GM18858 (cell line): Measurements from ENCODE around the gene SNRPD3.
"Not testable (repeated sequence)": the region's sequence is repeated elsewhere in the genome, so short reads cannot be mapped to it uniquely, and the experiment has no call there.

Source experiments
- ATAC-seq: cut with Tn5 transposase; IDR thresholded peaks from one replicate; pipeline ENCODE4 v1.9.1; 2021; ENCODE audit not compliant: unreplicated experiment

SNRPD3 gene

GRCh38 chr22:24590596-24591173, 34.9 kb downstream of the SNRPD3 start:
- no peak for ATAC-seq

DNA sequence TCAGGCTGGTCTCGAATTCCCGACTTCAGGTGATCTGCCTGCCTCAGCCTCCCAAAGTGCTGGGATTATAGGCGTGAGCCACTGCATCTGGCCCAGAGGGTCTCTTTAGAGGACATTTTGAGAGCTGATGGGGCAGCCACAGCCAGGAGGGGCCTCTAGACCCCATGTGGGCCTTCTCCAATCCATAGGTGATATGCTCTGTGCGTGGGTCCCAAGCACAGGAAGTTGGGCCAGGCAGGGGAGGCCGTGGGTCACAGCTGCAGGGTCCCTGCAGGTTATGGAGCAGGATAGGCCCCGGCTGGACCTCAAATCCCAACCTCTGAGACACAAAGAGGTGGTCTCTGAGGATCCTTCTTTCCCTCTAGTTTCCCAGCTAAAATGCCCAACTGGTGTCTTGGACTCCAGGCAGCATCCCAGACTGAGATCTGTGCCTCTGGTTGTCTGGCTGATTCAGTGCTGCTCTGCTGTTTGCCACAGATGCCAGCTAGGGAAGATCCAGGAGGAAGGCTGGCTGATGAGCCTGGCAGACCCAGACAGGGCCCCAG, 35.6 kb downstream of the SNRPD3 start:
- ATAC-seq = no peak

GRCh38 chr22:24592058-24592850, 36.5 kb downstream of the SNRPD3 start:
- ATAC-seq = no peak

DNA sequence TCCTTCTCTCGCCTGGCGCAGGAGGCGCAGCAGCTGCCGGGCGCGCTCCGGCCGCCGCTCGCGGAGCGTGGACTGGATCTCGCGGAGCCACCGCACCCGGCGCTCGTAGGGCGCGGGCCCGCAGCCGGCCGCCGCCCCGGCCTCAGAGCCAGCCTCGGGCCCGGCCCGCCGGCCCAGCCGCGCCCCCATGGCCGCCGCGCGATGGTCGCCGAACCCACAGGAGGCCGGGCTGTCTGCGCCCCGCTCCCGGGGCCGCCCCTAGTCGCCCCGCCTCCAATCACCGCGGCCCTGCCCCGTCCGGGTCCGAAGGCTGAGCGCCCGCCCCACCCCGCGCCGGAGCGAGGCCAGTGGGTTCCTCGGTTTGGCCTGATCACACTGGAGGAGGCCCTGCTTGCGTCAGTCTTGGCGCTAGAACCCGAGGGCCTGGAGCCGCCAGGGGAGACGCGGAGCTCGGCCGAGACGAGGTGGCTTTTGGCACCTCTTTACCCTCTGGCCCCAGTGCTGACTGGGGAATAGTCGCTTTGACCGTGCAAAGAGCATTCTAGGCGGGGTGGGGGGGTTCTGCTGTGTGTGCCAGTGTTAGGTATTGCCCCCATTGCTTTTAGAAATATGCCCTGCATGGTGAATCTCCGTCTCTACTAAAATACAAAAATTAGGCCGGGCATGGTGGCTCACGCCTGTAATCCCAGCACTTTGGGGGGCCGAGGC, 37.2 kb downstream of the SNRPD3 start, which contains the start of gene LRRC75B:
Gene LRRC75B, minus strand, starts transcription at position 223 of the 708 bp plus-strand sequence. Its CDS starts 34 bp downstream, at position 189.
- peak; percentile 53 for ATAC-seq

GRCh38 chr22:24593559-24593835, 37.7 kb downstream of the SNRPD3 start:
- ATAC-seq = not testable (repeated sequence)

DNA sequence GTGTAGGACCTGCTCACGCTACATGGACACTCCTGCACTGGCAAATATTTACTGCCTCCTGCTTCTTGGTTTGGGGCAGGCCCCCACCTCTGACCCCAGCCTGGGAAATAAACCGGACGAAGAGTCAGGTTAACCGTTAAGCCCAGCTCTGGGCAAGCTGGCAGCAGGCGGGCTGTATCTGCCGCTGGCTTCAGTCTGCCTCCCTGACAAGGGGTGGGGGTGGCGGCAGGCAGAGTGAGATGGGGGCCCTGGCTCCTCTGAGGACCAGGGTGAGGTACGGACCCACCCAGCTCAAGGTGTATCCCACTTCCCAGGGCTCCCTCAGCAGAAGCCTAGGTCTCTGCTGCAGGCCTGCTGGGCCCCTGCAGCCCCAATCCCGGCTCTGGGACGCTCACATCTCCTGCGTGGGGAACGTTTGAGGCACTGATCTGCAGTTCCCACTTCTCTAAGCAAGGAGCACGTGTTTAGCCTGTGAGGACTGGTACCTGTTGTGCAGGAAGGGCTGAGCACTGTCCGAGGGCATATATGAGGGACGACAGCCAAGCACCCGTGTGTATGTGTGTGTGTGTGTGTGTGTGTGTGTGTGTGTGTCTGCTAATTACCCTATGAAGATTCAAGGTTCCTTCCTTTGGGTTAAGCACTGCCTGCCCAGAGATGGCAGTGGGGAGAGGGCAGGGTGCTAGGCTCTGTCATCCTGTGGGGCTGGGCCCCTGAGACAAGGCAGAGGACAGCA, 38.2 kb downstream of the SNRPD3 start:
- no peak for ATAC-seq

- ATAC-seq = no peak
These were observed 38.8 kb downstream of the SNRPD3 start for GRCh38 chr22:24594569-24595120.

GRCh38 chr22:24595228-24595627, 39.4 kb downstream of the SNRPD3 start:
- ATAC-seq = no peak

DNA sequence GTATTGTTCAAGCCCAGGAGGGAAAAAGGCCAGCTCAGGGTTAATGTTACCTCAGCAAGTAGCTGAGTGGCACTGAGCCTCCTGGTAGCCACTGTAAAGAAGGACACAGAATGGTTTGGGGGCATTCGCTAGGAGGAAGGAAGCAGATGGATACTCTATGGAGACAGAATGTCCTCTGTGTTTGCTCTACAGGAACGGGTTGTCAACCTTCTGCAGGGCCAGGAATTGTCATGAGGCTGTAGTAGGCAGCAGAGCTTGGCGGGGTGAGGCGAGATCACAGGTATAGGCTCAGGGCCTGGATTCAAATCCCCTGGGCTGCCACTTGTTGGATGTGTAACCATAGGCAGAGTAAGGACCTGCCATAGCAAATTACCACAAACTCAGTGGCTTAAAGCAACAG, 40.1 kb downstream of the SNRPD3 start:
- ATAC-seq = no peak

GRCh38 chr22:24597076-24597475, 41.3 kb downstream of the SNRPD3 start:
- not testable (repeated sequence) for ATAC-seq

DNA sequence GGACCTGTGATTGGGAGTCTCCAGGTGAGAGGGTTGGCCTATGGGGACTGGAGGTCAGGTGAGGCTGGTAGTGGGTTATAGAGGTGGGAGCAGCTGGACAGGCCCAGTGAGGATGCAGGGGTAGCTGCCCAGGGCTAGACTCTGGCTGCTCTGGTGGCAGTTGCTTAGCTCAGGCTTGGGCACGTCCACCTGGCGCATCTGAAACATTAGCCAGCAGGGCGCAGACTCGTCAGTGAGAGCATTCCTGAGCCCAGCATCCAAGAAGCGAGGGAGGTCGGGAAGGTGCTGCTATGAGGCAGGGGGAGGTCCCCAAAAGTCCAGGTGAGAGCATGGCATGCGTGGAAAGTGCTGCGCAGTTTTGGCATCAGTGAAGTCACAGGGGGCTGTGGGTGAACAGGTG, 43.7 kb downstream of the SNRPD3 start:
- no peak for ATAC-seq

- not testable (repeated sequence) for ATAC-seq
These were observed 44.3 kb downstream of the SNRPD3 start for GRCh38 chr22:24599958-24600715.

GRCh38 chr22:24601217-24602104, 45.7 kb downstream of the SNRPD3 start:
- ATAC-seq = no peak

DNA sequence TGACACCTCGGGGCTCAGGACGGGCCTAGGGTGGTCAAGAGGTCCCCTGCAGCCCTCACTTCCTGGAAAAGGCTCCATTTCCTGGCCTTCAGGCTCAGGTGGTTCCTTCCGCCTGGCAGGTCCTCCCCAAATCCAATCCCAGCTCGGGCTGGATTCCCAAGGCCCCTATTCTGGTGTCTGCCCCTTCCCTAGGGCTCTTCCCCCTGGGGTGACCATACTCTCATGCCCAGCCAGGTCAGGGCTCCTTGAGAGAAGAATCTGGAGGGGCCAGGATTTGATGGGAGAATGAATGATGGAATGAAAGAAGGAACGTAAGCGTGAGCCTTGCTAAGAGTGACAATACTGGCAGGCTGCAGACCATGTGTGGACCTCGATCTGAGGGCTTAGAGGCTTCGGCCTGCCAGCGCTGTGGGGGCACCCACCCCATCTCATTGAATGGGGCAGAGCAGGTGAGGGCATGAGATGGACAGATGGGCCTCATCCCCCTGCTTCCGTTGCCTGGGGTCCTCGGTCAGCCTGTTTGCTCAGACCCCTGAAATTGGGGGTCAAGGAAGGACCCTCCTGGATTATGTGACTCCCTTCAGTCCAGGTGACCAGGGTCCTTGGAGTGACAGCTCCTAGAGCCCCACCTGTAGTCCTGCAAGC, 46.4 kb downstream of the SNRPD3 start:
- ATAC-seq = not testable (repeated sequence)

GRCh38 chr22:24602847-24603769, 47.3 kb downstream of the SNRPD3 start, which contains the start of gene GGT1:
GGT1 (plus strand) TSS chr22:24603193; CDS start chr22:24611082, 7,889 bp downstream.
- not testable (repeated sequence) for ATAC-seq

DNA sequence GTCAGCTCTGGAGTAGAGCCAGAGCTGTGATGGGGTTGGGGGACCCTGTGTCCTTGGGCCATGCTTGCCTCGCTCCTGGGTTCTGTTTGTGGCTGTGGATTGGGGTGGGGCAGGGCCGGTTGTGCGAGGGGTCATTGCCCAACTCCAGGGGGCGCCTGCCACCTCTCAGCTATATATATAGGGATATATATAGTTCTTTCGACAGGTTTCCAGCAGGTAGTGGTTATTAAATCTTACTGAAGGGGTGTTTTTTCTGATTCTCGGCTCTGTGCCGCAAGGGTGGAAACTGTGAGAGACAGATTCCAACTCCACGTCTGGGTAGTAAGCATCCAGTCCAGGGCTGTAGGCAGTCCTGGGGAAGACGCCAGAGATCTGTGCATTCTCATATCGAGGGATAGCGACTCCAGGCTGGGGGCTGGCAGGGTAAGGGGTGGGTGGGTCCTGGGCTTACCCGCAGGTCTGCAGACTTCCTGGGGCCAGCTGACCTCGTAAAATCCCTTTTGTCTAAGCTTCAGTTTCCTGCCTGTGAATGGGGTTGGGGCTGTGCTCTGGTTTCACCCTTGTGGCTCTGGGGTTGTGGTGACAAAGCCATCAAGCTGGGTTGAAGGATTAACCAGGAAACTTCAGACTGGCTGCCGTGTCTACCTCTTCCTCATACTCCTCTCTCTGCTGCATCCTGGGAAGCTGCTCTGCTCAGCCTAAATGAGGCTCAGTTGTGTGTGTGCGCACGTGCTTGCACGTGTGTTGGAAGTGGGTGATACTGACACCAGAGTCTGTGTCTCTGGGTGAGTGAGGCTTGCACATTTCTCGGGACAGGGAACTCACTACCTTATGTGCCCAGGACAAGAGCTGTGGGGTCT, 48.2 kb downstream of the SNRPD3 start:
- not testable (repeated sequence) for ATAC-seq
